H1 (cell line): ENCODE data around the gene NUFIP2. TPM values are rescaled to one million over a fixed set of nuclear protein-coding genes. Genes with fewer than 3 reads are reported as not detected.

Source experiments
- CTCF ChIA-PET: fragments of 300-600 bp; sonication (Branson Sonifier 250); formaldehyde crosslinking; loops from one replicate; lab custom pipeline; 2021; ENCODE audit not compliant: partially characterized antibody; lab: Charles Lee
- POLR2A ChIA-PET: fragments of 300-600 bp; sonication (Branson Sonifier 250); formaldehyde crosslinking; loops from one replicate; lab custom pipeline; 2021; ENCODE audit warnings: inconsistent platforms; ENCODE audit not compliant: partially characterized antibody; lab: Charles Lee
- DNase-seq, 2 experiments: peaks; one replicate each; pipeline versions ENCODE4 v3.0.0 to v3.0.0-alpha.2; 2010 to 2022; ENCODE audit warnings: low spot score in 2 of 2, low read depth in 1 of 2, mixed read lengths in 1 of 2
- FAIRE-seq: peaks from 2 replicates; lab custom pipeline; 2011; peaks lifted over from hg19 to GRCh38; lab: Jason Lieb, UNC
- H2AFZ ChIP-seq: 2 replicates; pipeline ENCODE4 v1.8.1; 2012; ENCODE audit warnings: low read length, inconsistent platforms
- H2AK5ac ChIP-seq: 2 replicates; pipeline ENCODE4 v1.6.1; 2013; ENCODE audit warnings: low read depth, low read length
- H2BK120ac ChIP-seq: replicated peaks from 2 replicates; pipeline ENCODE3; 2013; ENCODE audit warnings: low read depth, low read length, inconsistent platforms
- H2BK12ac ChIP-seq: 2 replicates; pipeline ENCODE4 v1.6.1; 2013; ENCODE audit warnings: low read depth, low read length
- H2BK15ac ChIP-seq: 2 replicates; pipeline ENCODE4 v1.6.1; 2013; ENCODE audit warnings: low read length
- H2BK20ac ChIP-seq: 2 replicates; pipeline ENCODE4 v1.6.1; 2013; ENCODE audit warnings: low read length
- H2BK5ac ChIP-seq: 2 replicates; pipeline ENCODE4 v1.6.1; 2013; ENCODE audit warnings: low read depth, low read length
- H3K14ac ChIP-seq: 2 replicates; pipeline ENCODE4 v1.6.1; 2013; ENCODE audit warnings: inconsistent platforms; ENCODE audit not compliant: insufficient read length
- H3K18ac ChIP-seq: 2 replicates; pipeline ENCODE4 v1.6.1; 2013; ENCODE audit warnings: low read length; ENCODE audit errors: extremely low read depth
- H3K23ac ChIP-seq: 2 replicates; pipeline ENCODE4 v1.6.1; 2013; ENCODE audit warnings: inconsistent platforms; ENCODE audit not compliant: insufficient read length
- H3K23me2 ChIP-seq: 2 replicates; pipeline ENCODE4 v1.6.1; 2013; ENCODE audit warnings: low read depth, low read length
- H3K27ac ChIP-seq: 2 replicates; pipeline ENCODE4 v1.6.1; 2011; ENCODE audit warnings: low read depth, low read length, inconsistent platforms
- H3K27me3 ChIP-seq, 4 experiments: replicated peaks in 1 of 4; 1 replicate in 1 of 4; 2 replicates in 3 of 4; pipeline versions ENCODE4 v1.6.1 to v1.8.1; 2011 to 2013; ENCODE audit warnings: low read length in 3 of 4, mild to moderate bottlenecking in 3 of 4, inconsistent platforms in 2 of 4, mixed read lengths in 2 of 4, moderate library complexity in 1 of 4; ENCODE audit not compliant: control insufficient read depth in 3 of 4, insufficient read depth in 3 of 4; ENCODE audit errors: extremely low read depth in 1 of 4
- H3K36me3 ChIP-seq, 4 experiments: 2 replicates each; pipeline versions ENCODE4 v1.6.1 to v1.8.1; 2011 to 2013; ENCODE audit warnings: mild to moderate bottlenecking in 4 of 4, low read length in 3 of 4, moderate library complexity in 2 of 4, control low read depth in 1 of 4, inconsistent platforms in 1 of 4; ENCODE audit not compliant: insufficient read depth in 4 of 4, control insufficient read depth in 2 of 4
- H3K4ac ChIP-seq: replicated peaks from 2 replicates; pipeline ENCODE3; 2013; ENCODE audit warnings: low read length, low read depth, mixed read lengths, inconsistent platforms; ENCODE audit not compliant: insufficient read length
- H3K4me1 ChIP-seq, 4 experiments: replicated peaks in 1 of 4; 1 replicate in 1 of 4; 2 replicates in 3 of 4; pipeline versions ENCODE4 v1.6.1 to v1.8.1; 2011 to 2013; ENCODE audit warnings: low read length in 3 of 4, inconsistent platforms in 2 of 4, mixed read lengths in 1 of 4; ENCODE audit not compliant: insufficient read depth in 4 of 4, control insufficient read depth in 3 of 4
- H3K4me2 ChIP-seq, 2 experiments: 2 replicates each; pipeline versions ENCODE4 v1.6.1 to v1.8.1; 2011 to 2013; ENCODE audit warnings: low read depth in 2 of 2, low read length in 2 of 2, control low read depth in 1 of 2, inconsistent platforms in 1 of 2, mild to moderate bottlenecking in 1 of 2; ENCODE audit not compliant: insufficient read depth in 1 of 2
- H3K4me3 ChIP-seq, 4 experiments: fragments of 200-600, 300-600 bp in 1 of 4; sonication (generic), shearing (Covaris generic), sonication (Bioruptor Twin) in 1 of 4; 2 replicates each; pipeline versions ENCODE4 v1.5.1 to v1.8.1; 2011 to 2016; ENCODE audit warnings: low read length in 4 of 4, low read depth in 3 of 4, control low read depth in 2 of 4, inconsistent platforms in 2 of 4, mild to moderate bottlenecking in 2 of 4, mixed read lengths in 1 of 4, moderate library complexity in 1 of 4; ENCODE audit not compliant: insufficient read depth in 2 of 4; ENCODE audit errors: extremely low read depth in 1 of 4
- H3K56ac ChIP-seq: replicated peaks from 2 replicates; pipeline ENCODE3; 2013; ENCODE audit warnings: low read depth, mild to moderate bottlenecking, mixed read lengths, low read length, inconsistent platforms; ENCODE audit not compliant: insufficient read length
- H3K79me1 ChIP-seq: 2 replicates; pipeline ENCODE4 v1.6.1; 2013; ENCODE audit warnings: low read depth, low read length, control low read depth
- H3K79me2 ChIP-seq, 2 experiments: 2 replicates each; pipeline versions ENCODE4 v1.6.1 to v1.8.1; 2012 to 2013; ENCODE audit warnings: low read length in 2 of 2, mild to moderate bottlenecking in 2 of 2, inconsistent platforms in 1 of 2; ENCODE audit not compliant: insufficient read depth in 2 of 2, control insufficient read depth in 1 of 2
- H3K9ac ChIP-seq, 4 experiments: replicated peaks in 1 of 4; 1 replicate in 1 of 4; 2 replicates in 3 of 4; pipeline versions ENCODE4 v1.6.1 to v1.8.1; 2011 to 2013; ENCODE audit warnings: low read depth in 3 of 4, low read length in 3 of 4, control low read depth in 2 of 4, mild to moderate bottlenecking in 2 of 4, moderate library complexity in 2 of 4, inconsistent platforms in 1 of 4; ENCODE audit errors: extremely low read depth in 1 of 4
- H3K9me3 ChIP-seq, 2 experiments: 2 replicates each; pipeline versions ENCODE4 v1.6.1 to v1.8.1; 2012 to 2013; ENCODE audit warnings: mild to moderate bottlenecking in 2 of 2, moderate library complexity in 2 of 2, control low read depth in 1 of 2, inconsistent platforms in 1 of 2, low read depth in 1 of 2, low read length in 1 of 2, mixed read lengths in 1 of 2; ENCODE audit not compliant: insufficient read depth in 2 of 2
- H4K20me1 ChIP-seq, 2 experiments: replicated peaks in 1 of 2; 2 replicates each; pipeline versions ENCODE3 to v1.8.1; 2011 to 2013; ENCODE audit warnings: inconsistent platforms in 2 of 2, low read length in 2 of 2, mild to moderate bottlenecking in 1 of 2; ENCODE audit not compliant: insufficient read depth in 2 of 2, control insufficient read depth in 1 of 2
- H4K5ac ChIP-seq: 2 replicates; pipeline ENCODE4 v1.6.1; 2013; ENCODE audit warnings: low read length, low read depth, mixed read lengths, inconsistent platforms; ENCODE audit not compliant: insufficient read length
- H4K8ac ChIP-seq: 2 replicates; pipeline ENCODE4 v1.8.0; 2013; ENCODE audit warnings: mild to moderate bottlenecking, moderate library complexity, low read length, inconsistent platforms; ENCODE audit not compliant: insufficient read depth; ENCODE audit errors: extremely low read depth
- H4K91ac ChIP-seq: replicated peaks from 2 replicates; pipeline ENCODE3; 2013; ENCODE audit warnings: low read length, mixed read lengths, inconsistent platforms; ENCODE audit not compliant: insufficient read length
- ASH2L ChIP-seq: fragments of 200-600, 300-600 bp; sonication (generic); IDR thresholded peaks from one replicate; pipeline ENCODE4 v1.7.1; 2017; ENCODE audit warnings: low read length
- GABPA ChIP-seq: IDR thresholded peaks from 2 replicates; pipeline ENCODE4 v1.6.1; 2011; ENCODE audit warnings: mild to moderate bottlenecking, low read length, moderate library complexity, borderline replicate concordance; ENCODE audit not compliant: insufficient read depth
- RAD21 ChIP-seq, 2 experiments: IDR thresholded peaks in 1 of 2; conservative IDR thresholded peaks in 1 of 2; 2 replicates each; pipeline ENCODE4 v1.6.1; 2011; ENCODE audit warnings: low read depth in 2 of 2, low read length in 2 of 2, improper control_type of control experiment in 1 of 2, inconsistent platforms in 1 of 2, mild to moderate bottlenecking in 1 of 2, moderate library complexity in 1 of 2
- RXRA ChIP-seq: IDR thresholded peaks from 2 replicates; pipeline ENCODE4 v1.6.1; 2011; ENCODE audit warnings: low read depth, mild to moderate bottlenecking, low read length, moderate library complexity; ENCODE audit not compliant: insufficient read depth
- WGBS, 2 experiments: shearing (Covaris generic) in 1 of 2; methylation state at CpG; one replicate each; pipeline versions ENCODE4 v1.1.6 to v1.1.7; 2013 to 2015; ENCODE audit warnings: low lambda C conversion rate in 2 of 2, mixed read lengths in 2 of 2, inconsistent platforms in 1 of 2, low coverage in 1 of 2, missing lambda C conversion rate in 1 of 2; ENCODE audit not compliant: insufficient replicate concordance in 2 of 2, insufficient coverage in 1 of 2, insufficient read length in 1 of 2; ENCODE audit errors: extremely low coverage in 1 of 2, missing lambda C conversion rate in 1 of 2; 5-methylcytosine and 5-hydroxymethylcytosine counted together
- polyA plus RNA-seq, 7 experiments: library from polyadenylated mRNA; depleted of rRNA in 3 of 7; stranded (reverse) in 5 of 7; unstranded in 2 of 7; fragments of >200 nt in 5 of 7; fragments of 200-250 nt in 2 of 7; gene quantifications; 1 replicate in 5 of 7; 2 replicates in 1 of 7; 4 replicates in 1 of 7; pipeline versions ENCODE4 v1.2.1 to v1.2.3, GENCODE V29; 2011 to 2013; ENCODE audit warnings: missing spikeins in 2 of 7, mixed read lengths in 2 of 7
- total RNA-seq: library from RNA; stranded (reverse); fragmentation: NEBNext Ultra II Directional; extraction: Animal tissue kit (Norgen Biotek cat#: 25700); gene quantifications from 2 replicates; pipeline ENCODE4 v1.2.1, GENCODE V29; 2021
- TF ChIP-seq, protein P1 (sequence below), 3 experiments: IDR thresholded peaks; 1 replicate in 2 of 3; 2 replicates in 1 of 3; pipeline versions ENCODE4 v1.5.1 to v1.6.1; 2011; ENCODE audit warnings: low read length in 3 of 3, mild to moderate bottlenecking in 3 of 3, inconsistent platforms in 2 of 3, low read depth in 1 of 3, moderate library complexity in 1 of 3; ENCODE audit not compliant: insufficient read depth in 1 of 3; ENCODE audit errors: control extremely low read depth in 1 of 3

The NUFIP2 gene
- total and polyA plus RNA-seq, 2 of the 8 experiments (the other 6 are each of a cell fraction or from before 2014, with no cell fraction given) = 65.9 to 118 TPM

DNA sequence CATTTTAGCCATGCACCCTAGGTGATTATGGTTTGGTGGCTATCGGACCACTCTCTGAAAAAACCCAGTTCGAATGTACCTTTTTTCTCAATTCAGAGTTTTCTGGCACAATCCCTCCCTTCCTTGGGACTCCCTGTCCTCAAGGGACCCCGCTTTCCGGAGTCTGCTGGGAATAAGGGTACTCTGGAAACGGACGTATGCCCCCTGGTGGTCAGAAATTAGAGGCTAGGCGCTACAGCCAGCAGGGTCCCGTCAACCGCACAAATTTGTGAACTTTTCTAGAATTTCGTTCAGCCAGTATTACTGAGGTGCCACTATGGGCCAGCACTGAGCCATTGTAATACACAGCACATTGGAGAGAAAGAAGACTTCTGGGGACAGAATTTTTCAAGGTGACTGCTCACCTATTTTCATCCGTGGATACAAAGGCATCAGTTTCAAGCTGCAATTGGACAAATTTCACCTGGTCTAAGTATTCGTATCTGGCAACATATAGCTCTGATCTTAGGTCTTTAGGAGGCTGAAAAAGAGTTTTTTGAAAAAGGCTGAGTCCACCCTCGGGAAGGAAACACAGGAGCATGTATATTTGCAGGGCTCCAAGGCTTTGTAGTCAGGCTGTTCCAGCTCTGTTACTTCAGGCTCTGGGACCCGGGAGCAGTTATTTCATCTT is 74.4 kb downstream of the NUFIP2 start:
- peak overlapping the region; percentile 47; the same call in 1 of the 2 replicates for H2AFZ ChIP-seq
- TF ChIP-seq ASH2L = peak; percentile 35
- 0 out of 2 replicates have a peak, but pooled peaks have one; percentile 60 for TF ChIP-seq RXRA
- TF ChIP-seq GABPA = no peak
- TF ChIP-seq, protein P1, sequence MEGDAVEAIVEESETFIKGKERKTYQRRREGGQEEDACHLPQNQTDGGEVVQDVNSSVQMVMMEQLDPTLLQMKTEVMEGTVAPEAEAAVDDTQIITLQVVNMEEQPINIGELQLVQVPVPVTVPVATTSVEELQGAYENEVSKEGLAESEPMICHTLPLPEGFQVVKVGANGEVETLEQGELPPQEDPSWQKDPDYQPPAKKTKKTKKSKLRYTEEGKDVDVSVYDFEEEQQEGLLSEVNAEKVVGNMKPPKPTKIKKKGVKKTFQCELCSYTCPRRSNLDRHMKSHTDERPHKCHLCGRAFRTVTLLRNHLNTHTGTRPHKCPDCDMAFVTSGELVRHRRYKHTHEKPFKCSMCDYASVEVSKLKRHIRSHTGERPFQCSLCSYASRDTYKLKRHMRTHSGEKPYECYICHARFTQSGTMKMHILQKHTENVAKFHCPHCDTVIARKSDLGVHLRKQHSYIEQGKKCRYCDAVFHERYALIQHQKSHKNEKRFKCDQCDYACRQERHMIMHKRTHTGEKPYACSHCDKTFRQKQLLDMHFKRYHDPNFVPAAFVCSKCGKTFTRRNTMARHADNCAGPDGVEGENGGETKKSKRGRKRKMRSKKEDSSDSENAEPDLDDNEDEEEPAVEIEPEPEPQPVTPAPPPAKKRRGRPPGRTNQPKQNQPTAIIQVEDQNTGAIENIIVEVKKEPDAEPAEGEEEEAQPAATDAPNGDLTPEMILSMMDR (IDR thresholded peaks at IDR 0.05; ENCODE audit: control extremely low read depth in 1 of 3, insufficient read depth in 1 of 3, low read depth in 1 of 3, low read length in 3 of 3) = peak; percentile 79 to 97 (median 93)
- peak; percentile 75 to 83 for TF ChIP-seq RAD21 (IDR thresholded peaks at IDR 0.05 in 1 of 2, conservative IDR thresholded peaks at IDR 0.05 in 1 of 2; ENCODE audit: low read depth in 2 of 2, low read length in 2 of 2)

More for the DNA sequence above, 74.4 kb downstream of the NUFIP2 start:
- H4K5ac ChIP-seq = no peak overlapping the region
- H2BK15ac ChIP-seq = no peak overlapping the region
- H3K27ac ChIP-seq = no peak overlapping the region
- H2AK5ac ChIP-seq = no peak overlapping the region
- ChIA-PET CTCF (interaction anchor here (0.7 to 18.3 kb wide), 39 partner anchors 7 to 264 kb away, joined by 3 to 333 read pairs (median 6); partner anchors contain the start of gene MYO18A), POLR2A (interaction anchor here (0.8 to 1.1 kb wide), 2 partner anchors 31 to 36 kb away, joined by 3 read pairs; no protein-coding TSS in a partner anchor)
- no peaks in the 10 kb centered on the region for H3K36me3 ChIP-seq
- DNase-seq (peak; percentile 43 to 94), FAIRE-seq (peak; percentile 96)
- H3K79me2 ChIP-seq = no peaks in the 10 kb centered on the region
- no peaks in the 10 kb centered on the region for H3K27me3 ChIP-seq
- no peak overlapping the region for H3K4ac ChIP-seq
- no peak overlapping the region for H3K23ac ChIP-seq
- no peaks in the 10 kb centered on the region; the same call in 1 of the 2 replicates for H3K23me2 ChIP-seq
- no peak overlapping the region for H3K9ac ChIP-seq
- H4K91ac ChIP-seq = no peak overlapping the region
- no peak overlapping the region for H2BK5ac ChIP-seq
- WGBS, 2 experiments = 27% methylated on average over 14 of the region's 14 CpGs; no CpG with 5 or more reads in 1 of the 2 experiments
- H3K9me3 ChIP-seq = no peaks in the 10 kb centered on the region
- no peaks in the 10 kb centered on the region for H3K4me1 ChIP-seq
- no peak overlapping the region for H3K4me3 ChIP-seq
- no peaks in the 10 kb centered on the region for H4K20me1 ChIP-seq
- no peak overlapping the region for H2BK20ac ChIP-seq
- no peaks in the 10 kb centered on the region for H3K79me1 ChIP-seq
- no peak overlapping the region for H2BK12ac ChIP-seq
- peak overlapping the region; percentile 48; the same call in 1 of the 2 replicates for H3K18ac ChIP-seq
- no peak overlapping the region for H3K14ac ChIP-seq
- H4K8ac ChIP-seq = no peak overlapping the region
- H3K4me2 ChIP-seq = no peak overlapping the region
- no peak overlapping the region for H2BK120ac ChIP-seq
- H3K56ac ChIP-seq = no peak overlapping the region
